ENCODE data around the gene PIEZO2.
"Not testable (repeated sequence)": the region's sequence is repeated elsewhere in the genome, so short reads cannot be mapped to it uniquely, and the experiment has no call there.

The PIEZO2 gene

DNA sequence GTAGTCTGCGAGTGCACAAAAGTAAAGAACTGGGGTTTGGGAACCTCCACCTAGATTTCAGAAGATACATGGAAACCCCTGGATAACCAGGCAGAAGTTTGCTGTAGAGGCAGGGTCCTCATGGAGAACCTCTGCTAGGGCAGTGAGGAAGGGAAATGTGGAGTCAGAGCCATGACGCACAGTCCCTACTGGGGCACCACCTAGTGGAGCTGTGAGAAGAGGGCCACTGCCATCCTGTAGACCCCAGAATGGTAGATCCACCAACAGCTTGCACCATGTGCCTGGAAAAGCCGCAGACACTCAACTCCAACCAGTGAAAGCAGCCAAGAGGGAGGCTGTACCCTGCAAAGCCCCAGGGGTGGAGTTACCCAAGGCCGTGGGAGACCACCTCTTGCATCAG, 206.4 kb downstream of the PIEZO2 start:
- no peak for TF ChIP-seq ZNF274 (IDR thresholded peaks at IDR 0.05; ENCODE audit: low read depth, low read length)
- TF ChIP-seq YY1 (IDR thresholded peaks at IDR 0.05; ENCODE audit: insufficient read depth, insufficient read length) = no peak
- no peak for TF ChIP-seq SUZ12 (IDR thresholded peaks at IDR 0.05; ENCODE audit: extremely low read depth, insufficient read depth, insufficient read length)
- DNase-seq (ENCODE audit: low read depth, low spot score) = no peak

DNA sequence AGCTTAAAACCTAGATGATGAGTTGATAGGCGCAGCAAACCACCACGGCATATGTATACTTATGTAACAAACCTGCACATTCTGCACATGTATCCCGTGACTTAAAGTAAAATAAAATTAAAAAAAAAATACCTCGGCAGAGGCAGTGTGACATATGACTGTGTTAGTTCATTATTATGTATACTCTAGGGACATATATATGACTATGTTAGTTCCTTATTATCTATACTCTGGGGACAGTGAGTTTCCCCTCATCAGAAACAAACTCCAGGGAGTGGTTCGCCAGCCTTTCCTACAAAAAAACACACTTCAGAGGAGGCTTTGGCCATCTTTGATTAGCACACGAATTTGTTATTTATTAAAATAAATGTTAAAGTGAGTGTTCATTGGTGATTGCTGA, 209.5 kb downstream of the PIEZO2 start:
- Histone ChIP-seq H3K27me3 (ENCODE audit: insufficient read depth, insufficient read length) (no peaks in the 10 kb centered on the region), H3K36me3 (ENCODE audit: insufficient read depth, insufficient read length, low read length) (no peaks in the 10 kb centered on the region), H3K4me1 (ENCODE audit: insufficient read depth, insufficient read length) (no peaks in the 10 kb centered on the region), H3K4me3 (ENCODE audit: insufficient read length, low read depth) (no peak overlapping the region), H3K9ac (ENCODE audit: insufficient read length, low read depth) (no peak overlapping the region), H3K9me3 (ENCODE audit: insufficient read depth, low read length) (peaks cover 2% of the 10 kb centered on the region; the same call in 1 of the 2 replicates)
- DNase-seq (ENCODE audit: low read depth, low spot score) = no peak
- TF ChIP-seq SUZ12 (IDR thresholded peaks at IDR 0.05; ENCODE audit: extremely low read depth, insufficient read depth, insufficient read length) = no peak
- TF ChIP-seq ZNF274 (IDR thresholded peaks at IDR 0.05; ENCODE audit: low read depth, low read length) = no peak
- TF ChIP-seq YY1 (IDR thresholded peaks at IDR 0.05; ENCODE audit: insufficient read depth, insufficient read length) = no peak

More for the DNA sequence above, 206.4 kb downstream of the PIEZO2 start:
- no peaks in the 10 kb centered on the region for H3K4me1 ChIP-seq (ENCODE audit: insufficient read depth, insufficient read length)
- no peak overlapping the region for H3K9ac ChIP-seq (ENCODE audit: insufficient read length, low read depth)
- H3K9me3 ChIP-seq (ENCODE audit: insufficient read depth, low read length) = peaks cover 22% of the 10 kb centered on the region
- no peak overlapping the region for H3K4me3 ChIP-seq (ENCODE audit: insufficient read length, low read depth)
- H3K36me3 ChIP-seq (ENCODE audit: insufficient read depth, insufficient read length, low read length) = no peaks in the 10 kb centered on the region
- no peaks in the 10 kb centered on the region for H3K27me3 ChIP-seq (ENCODE audit: insufficient read depth, insufficient read length)

DNA sequence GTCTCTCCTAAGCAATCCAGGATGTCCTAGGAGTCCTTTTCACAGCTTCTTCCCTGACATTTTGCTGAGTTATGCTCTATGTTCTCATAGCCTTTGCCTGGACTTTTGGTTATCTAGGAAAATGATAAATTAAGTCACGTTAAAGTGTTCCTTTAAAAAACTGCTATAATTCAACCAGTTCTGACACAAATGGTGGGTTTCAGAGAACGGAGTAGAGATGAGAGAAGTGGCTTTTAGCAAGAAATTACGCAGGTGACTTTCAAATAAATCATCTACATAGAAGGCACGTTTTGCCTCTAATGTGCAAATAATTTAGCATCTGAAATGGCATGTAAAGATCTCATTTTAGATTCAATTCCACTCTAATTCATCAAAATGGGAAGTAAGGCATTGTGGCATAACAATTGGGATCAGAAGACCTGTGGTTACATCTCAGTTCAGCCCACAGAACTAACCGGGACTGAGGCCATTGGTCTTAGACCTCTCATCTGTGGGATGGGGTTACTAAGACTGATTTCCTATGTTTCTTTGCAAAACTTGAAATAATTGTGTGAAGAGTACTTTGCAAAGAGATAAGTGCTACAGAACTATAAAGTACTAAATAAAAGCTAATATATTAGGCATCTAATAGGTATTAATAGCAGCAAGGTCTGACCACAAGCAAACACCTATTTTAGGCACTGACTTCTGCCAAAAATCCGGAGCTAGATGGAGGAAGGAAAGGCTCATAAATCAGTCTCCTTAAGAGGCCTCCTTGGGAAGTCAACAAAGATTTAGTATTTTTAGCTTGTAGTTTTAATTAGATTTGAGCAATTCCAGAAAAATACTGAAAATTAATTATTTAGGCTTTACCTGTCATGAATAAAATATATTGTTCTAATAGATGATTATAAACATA, 211.4 kb downstream of the PIEZO2 start:
- H3K4me1 ChIP-seq (ENCODE audit: insufficient read depth, insufficient read length) = no peaks in the 10 kb centered on the region
- no peak for DNase-seq (ENCODE audit: low read depth, low spot score)
- no peaks in the 10 kb centered on the region for H3K36me3 ChIP-seq (ENCODE audit: insufficient read depth, insufficient read length, low read length)
- TF ChIP-seq SUZ12 (IDR thresholded peaks at IDR 0.05; ENCODE audit: extremely low read depth, insufficient read depth, insufficient read length) (no peak), YY1 (IDR thresholded peaks at IDR 0.05; ENCODE audit: insufficient read depth, insufficient read length) (no peak), ZNF274 (IDR thresholded peaks at IDR 0.05; ENCODE audit: low read depth, low read length) (no peak)
- no peak overlapping the region for H3K9ac ChIP-seq (ENCODE audit: insufficient read length, low read depth)
- no peak overlapping the region for H3K4me3 ChIP-seq (ENCODE audit: insufficient read length, low read depth)
- no peaks in the 10 kb centered on the region for H3K27me3 ChIP-seq (ENCODE audit: insufficient read depth, insufficient read length)
- H3K9me3 ChIP-seq (ENCODE audit: insufficient read depth, low read length) = no peaks in the 10 kb centered on the region

DNA sequence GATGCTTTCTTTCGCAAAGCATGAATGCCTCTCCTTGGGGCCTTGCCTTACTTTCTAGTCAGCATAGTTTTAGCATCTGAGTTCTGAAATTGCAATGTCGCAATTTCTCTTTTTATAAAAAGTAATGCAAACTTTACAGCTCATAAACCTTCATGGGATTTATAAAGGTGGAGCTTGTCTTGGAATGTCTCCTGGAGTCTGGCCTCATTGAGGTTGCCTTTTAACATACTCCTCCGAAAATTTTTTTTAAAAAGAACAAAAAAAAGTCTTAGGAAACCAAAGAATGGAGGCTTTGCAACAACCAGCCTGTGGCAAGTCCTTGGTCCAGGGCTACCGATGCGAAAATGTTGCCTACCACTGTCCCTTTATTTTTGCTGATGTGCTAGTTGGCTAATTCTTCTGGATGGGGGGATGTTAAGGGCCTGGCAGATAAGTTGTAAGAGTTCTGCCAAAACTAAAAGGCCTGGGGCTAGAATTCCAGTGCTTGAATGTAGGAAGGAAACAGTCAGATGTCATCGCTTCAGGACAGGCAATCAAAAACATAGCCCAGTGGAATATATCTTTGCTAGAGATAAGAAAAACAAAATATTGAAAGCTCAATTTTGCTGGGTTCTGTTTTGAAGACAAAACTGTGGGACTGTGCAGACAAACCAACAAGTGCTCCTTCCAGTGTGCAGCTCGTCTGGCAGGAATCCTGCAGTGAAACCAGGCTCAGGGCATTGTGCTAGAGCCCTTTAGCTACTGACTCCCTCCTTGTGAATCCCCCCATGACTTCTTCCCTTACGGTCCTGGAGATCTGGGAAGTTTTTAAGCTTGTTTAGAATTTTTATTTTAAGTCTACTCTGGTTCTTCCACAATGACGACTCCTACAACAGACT, 213.0 kb downstream of the PIEZO2 start:
- no peaks in the 10 kb centered on the region for H3K9me3 ChIP-seq (ENCODE audit: insufficient read depth, low read length)
- DNase-seq (ENCODE audit: low read depth, low spot score) = no peak
- no peaks in the 10 kb centered on the region for H3K27me3 ChIP-seq (ENCODE audit: insufficient read depth, insufficient read length)
- no peak overlapping the region for H3K4me3 ChIP-seq (ENCODE audit: insufficient read length, low read depth)
- H3K36me3 ChIP-seq (ENCODE audit: insufficient read depth, insufficient read length, low read length) = no peaks in the 10 kb centered on the region
- H3K4me1 ChIP-seq (ENCODE audit: insufficient read depth, insufficient read length) = no peaks in the 10 kb centered on the region
- TF ChIP-seq YY1 (IDR thresholded peaks at IDR 0.05; ENCODE audit: insufficient read depth, insufficient read length) (no peak), SUZ12 (IDR thresholded peaks at IDR 0.05; ENCODE audit: extremely low read depth, insufficient read depth, insufficient read length) (no peak), ZNF274 (IDR thresholded peaks at IDR 0.05; ENCODE audit: low read depth, low read length) (no peak)
- H3K9ac ChIP-seq (ENCODE audit: insufficient read length, low read depth) = no peak overlapping the region

DNA sequence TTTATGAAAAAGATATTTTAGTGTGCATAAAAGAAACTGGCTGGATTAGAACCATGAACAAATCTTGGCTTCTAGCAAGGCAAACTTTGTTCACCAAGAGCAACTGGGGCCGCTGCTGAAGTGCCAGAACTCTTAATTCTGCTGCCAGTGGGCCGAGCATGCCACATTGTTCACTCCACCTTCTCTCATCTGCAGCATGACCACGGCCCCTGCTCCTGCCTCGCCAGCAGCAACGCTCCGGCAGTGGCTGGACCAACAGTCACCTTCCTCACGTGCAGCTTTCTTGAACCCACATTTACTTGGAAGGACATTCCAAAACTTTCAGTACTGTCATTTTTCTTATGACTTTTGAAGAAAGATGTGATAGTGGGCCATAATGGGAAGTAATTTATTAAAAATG, 213.8 kb downstream of the PIEZO2 start:
- H3K9me3 ChIP-seq (ENCODE audit: insufficient read depth, low read length) = no peaks in the 10 kb centered on the region
- H3K4me3 ChIP-seq (ENCODE audit: insufficient read length, low read depth) = no peak overlapping the region
- no peak for TF ChIP-seq ZNF274 (IDR thresholded peaks at IDR 0.05; ENCODE audit: low read depth, low read length)
- no peaks in the 10 kb centered on the region for H3K36me3 ChIP-seq (ENCODE audit: insufficient read depth, insufficient read length, low read length)
- H3K27me3 ChIP-seq (ENCODE audit: insufficient read depth, insufficient read length) = no peaks in the 10 kb centered on the region
- H3K4me1 ChIP-seq (ENCODE audit: insufficient read depth, insufficient read length) = no peaks in the 10 kb centered on the region
- no peak overlapping the region for H3K9ac ChIP-seq (ENCODE audit: insufficient read length, low read depth)
- DNase-seq (ENCODE audit: low read depth, low spot score) = no peak

DNA sequence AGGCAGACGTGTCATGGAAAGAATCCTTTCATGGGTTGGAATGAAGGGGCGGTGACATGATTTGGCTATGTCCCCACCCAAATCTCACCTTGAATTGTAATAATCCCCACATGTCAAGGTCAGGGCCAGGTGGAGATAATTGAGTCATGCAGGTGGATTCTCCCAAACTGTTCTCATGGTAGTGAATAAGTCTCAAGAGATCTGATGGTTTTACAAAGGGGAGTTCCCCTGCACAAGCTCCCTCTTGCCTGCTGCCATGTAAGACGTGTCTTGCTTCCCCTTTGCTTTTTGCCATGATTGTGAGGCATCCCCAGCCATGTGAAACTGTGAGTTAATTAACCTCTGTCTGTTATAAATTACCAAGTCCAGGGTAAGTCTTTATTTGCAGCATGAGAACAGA, 215.7 kb downstream of the PIEZO2 start:
- not testable (repeated sequence) for DNase-seq (ENCODE audit: low read depth, low spot score); H3K36me3 ChIP-seq (ENCODE audit: insufficient read depth, insufficient read length, low read length); H3K9me3 ChIP-seq (ENCODE audit: insufficient read depth, low read length); H3K4me3 ChIP-seq (ENCODE audit: insufficient read length, low read depth); H3K9ac ChIP-seq (ENCODE audit: insufficient read length, low read depth); H3K4me1 ChIP-seq (ENCODE audit: insufficient read depth, insufficient read length); H3K27me3 ChIP-seq (ENCODE audit: insufficient read depth, insufficient read length)

DNA sequence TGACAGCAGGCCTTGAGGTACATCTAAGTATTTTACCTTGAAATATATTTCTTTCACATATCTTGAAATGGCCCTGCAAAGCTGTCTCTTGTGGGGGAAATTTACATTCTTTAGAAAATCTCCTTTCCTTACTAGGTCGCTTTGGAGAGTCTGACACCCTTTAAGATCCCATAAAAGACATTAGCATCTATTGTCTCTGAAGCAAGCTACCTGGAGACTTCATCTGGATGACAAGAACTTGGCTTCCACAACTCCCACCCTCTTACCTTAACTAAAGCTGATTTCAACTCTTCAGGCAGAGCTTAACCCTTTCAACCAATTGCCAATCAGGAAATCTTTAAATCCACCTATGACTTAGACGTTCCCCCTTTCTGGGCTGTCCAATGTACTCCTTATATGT, 219.3 kb downstream of the PIEZO2 start:
- Histone ChIP-seq H3K36me3 (ENCODE audit: insufficient read depth, insufficient read length, low read length) (no peaks in the 10 kb centered on the region), H3K9me3 (ENCODE audit: insufficient read depth, low read length) (no peaks in the 10 kb centered on the region), H3K4me3 (ENCODE audit: insufficient read length, low read depth) (no peak overlapping the region), H3K27me3 (ENCODE audit: insufficient read depth, insufficient read length) (no peaks in the 10 kb centered on the region), H3K9ac (ENCODE audit: insufficient read length, low read depth) (no peak overlapping the region), H3K4me1 (ENCODE audit: insufficient read depth, insufficient read length) (no peaks in the 10 kb centered on the region)
- peak; percentile 11 for DNase-seq (ENCODE audit: low read depth, low spot score)
- TF ChIP-seq YY1 (IDR thresholded peaks at IDR 0.05; ENCODE audit: insufficient read depth, insufficient read length) (no peak), SUZ12 (IDR thresholded peaks at IDR 0.05; ENCODE audit: extremely low read depth, insufficient read depth, insufficient read length) (no peak), ZNF274 (IDR thresholded peaks at IDR 0.05; ENCODE audit: low read depth, low read length) (no peak)

All from NT2/D1 (cell line).